ENCODE results near the gene DACT2.

GRCh38 chr6:168322966-168323365 is 3.4 kb upstream of the DACT2 start:
- no peak for TF ChIP-seq HDGF (IDR thresholded peaks at IDR 0.05; ENCODE audit: borderline replicate concordance)
- TF ChIP-seq SP1 (IDR thresholded peaks at IDR 0.05), result no peak
- TF ChIP-seq FOXK2 (IDR thresholded peaks at IDR 0.05), result no peak
- no peak for TF ChIP-seq TARDBP (IDR thresholded peaks at IDR 0.05)
